Breast epithelium (tissue), 3 donors: ENCODE results near the gene DAG1.

Experiments
- CTCF ChIP-seq, 3 donors: fragments of 450-650 bp; IDR thresholded peaks; one replicate each; pipeline ENCODE4 v1.5.1; 2016 to 2017; ENCODE audit warnings: antibody characterized with exemption in 3 of 3, mild to moderate bottlenecking in 3 of 3, moderate library complexity in 3 of 3
- POLR2A ChIP-seq: fragments of 450-650 bp; IDR thresholded peaks from one replicate; pipeline ENCODE4 v1.6.1; 2016; ENCODE audit warnings: antibody characterized with exemption, mild to moderate bottlenecking, moderate library complexity
- POLR2AphosphoS5 ChIP-seq, 3 donors: sonication (generic); formaldehyde crosslinking; IDR thresholded peaks; one replicate each; pipeline ENCODE4 v1.6.1; 2017; ENCODE audit warnings: antibody characterized with exemption in 3 of 3

GRCh38 chr3:49530231-49530630, 60.2 kb downstream of the DAG1 start:
- TF ChIP-seq CTCF (IDR thresholded peaks at IDR 0.05) (no peak), POLR2AphosphoS5 (IDR thresholded peaks at IDR 0.05) (no peak), POLR2A (no peak)
